ENCODE measurements around the gene SH2B3.

Gene SH2B3

DNA sequence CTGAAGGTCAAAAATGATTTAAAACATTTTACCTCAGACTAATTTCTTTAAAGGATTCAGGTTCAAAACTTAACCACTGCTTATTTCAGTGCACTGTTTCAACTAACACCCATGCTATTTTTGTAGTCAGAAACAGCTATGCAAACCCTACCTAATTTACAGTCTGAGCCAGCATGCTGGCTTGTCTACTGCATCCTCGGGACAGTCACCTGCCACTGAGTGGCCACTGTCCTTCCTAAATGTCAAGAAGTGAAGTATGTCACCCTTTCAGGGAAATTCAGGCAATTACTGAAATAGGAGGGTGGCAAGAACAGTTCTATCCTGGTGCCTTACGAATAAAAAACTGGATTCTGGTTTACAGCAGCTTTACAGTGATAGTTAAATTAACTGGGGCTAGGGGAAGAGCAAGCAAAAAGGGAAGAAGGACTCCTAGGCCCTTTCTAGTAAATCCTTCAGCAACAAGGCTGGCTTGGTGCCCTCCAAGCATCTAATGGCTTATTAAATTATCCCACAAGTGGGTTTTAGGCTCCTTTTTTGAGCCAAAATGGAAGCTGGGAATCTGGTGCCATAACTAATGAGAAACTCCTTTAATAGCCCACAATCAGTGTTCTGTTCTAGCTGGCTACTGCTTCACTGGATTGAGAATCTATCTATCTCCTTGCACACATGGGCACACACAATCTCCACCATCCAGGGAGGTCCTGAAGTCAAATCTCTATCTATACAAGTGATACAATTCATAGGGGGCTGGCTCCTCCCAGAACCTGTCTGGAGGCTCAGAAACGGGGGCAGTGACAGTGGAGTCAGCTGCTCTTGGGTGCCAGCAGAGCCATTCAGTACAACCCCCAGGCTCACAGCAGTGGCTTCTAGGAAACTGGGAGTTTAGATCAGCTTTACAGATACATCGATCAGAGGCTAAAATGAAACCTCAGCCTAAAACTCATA is 43.4 kb downstream of the SH2B3 start:
- Histone ChIP-seq H3K36me3 (peaks cover 50% of the 10 kb centered on the region), H3K4me3 (ENCODE audit: low read depth, low read length) (no peak overlapping the region), H3K9me3 (ENCODE audit: severe bottlenecking) (no peaks in the 10 kb centered on the region), H3K27me3 (ENCODE audit: insufficient read depth, low read depth, severe bottlenecking) (no peaks in the 10 kb centered on the region), H3K27ac (no peak overlapping the region)
- TF ChIP-seq, protein P1, sequence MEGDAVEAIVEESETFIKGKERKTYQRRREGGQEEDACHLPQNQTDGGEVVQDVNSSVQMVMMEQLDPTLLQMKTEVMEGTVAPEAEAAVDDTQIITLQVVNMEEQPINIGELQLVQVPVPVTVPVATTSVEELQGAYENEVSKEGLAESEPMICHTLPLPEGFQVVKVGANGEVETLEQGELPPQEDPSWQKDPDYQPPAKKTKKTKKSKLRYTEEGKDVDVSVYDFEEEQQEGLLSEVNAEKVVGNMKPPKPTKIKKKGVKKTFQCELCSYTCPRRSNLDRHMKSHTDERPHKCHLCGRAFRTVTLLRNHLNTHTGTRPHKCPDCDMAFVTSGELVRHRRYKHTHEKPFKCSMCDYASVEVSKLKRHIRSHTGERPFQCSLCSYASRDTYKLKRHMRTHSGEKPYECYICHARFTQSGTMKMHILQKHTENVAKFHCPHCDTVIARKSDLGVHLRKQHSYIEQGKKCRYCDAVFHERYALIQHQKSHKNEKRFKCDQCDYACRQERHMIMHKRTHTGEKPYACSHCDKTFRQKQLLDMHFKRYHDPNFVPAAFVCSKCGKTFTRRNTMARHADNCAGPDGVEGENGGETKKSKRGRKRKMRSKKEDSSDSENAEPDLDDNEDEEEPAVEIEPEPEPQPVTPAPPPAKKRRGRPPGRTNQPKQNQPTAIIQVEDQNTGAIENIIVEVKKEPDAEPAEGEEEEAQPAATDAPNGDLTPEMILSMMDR (IDR thresholded peaks at IDR 0.05; ENCODE audit: low read depth, low read length) = no peak
- DNase-seq = no peak

GRCh38 chr12:111450676-111451075 is 45.0 kb downstream of the SH2B3 start:
- TF ChIP-seq, protein P1 (IDR thresholded peaks at IDR 0.05; ENCODE audit: low read depth, low read length) = no peak
- Histone ChIP-seq H3K36me3 (peaks cover 52% of the 10 kb centered on the region), H3K27ac (no peak overlapping the region), H3K9me3 (ENCODE audit: severe bottlenecking) (no peaks in the 10 kb centered on the region), H3K4me3 (ENCODE audit: low read depth, low read length) (no peak overlapping the region), H3K27me3 (ENCODE audit: insufficient read depth, low read depth, severe bottlenecking) (no peaks in the 10 kb centered on the region)
- DNase-seq = no peak

GRCh38 chr12:111451232-111451631 is 45.5 kb downstream of the SH2B3 start:
- H3K36me3 ChIP-seq = peaks cover 56% of the 10 kb centered on the region
- no peak for DNase-seq
- no peak overlapping the region for H3K4me3 ChIP-seq (ENCODE audit: low read depth, low read length)
- TF ChIP-seq, protein P1 (IDR thresholded peaks at IDR 0.05; ENCODE audit: low read depth, low read length) = no peak
- H3K27ac ChIP-seq = no peak overlapping the region
- H3K27me3 ChIP-seq (ENCODE audit: insufficient read depth, low read depth, severe bottlenecking) = no peaks in the 10 kb centered on the region
- no peaks in the 10 kb centered on the region for H3K9me3 ChIP-seq (ENCODE audit: severe bottlenecking)

DNA sequence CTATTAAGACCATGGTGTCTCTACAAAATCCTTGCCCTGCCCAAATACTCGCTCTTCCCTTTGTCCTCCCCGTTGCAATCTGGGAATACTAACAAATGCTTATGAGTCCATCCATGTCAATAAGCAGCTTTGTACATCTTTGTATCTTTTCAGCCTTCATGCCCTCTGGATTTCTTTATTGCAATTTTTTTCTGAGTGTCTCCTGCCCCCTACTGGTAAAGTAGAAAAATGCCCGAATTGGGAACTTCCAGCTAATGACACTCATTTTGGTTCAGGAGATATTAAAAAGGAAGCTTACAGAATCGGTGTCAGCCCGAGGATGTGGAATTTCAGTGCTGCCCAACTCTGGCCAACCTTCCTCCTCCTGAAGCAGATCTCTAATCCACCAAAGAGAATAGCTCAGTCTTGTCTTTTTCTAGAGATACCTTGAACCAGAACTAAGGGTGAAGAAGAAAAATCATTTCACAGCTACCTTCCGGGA is 46.0 kb downstream of the SH2B3 start:
- Histone ChIP-seq H3K4me3 (ENCODE audit: low read depth, low read length) (no peak overlapping the region), H3K9me3 (ENCODE audit: severe bottlenecking) (no peaks in the 10 kb centered on the region), H3K27ac (no peak overlapping the region), H3K36me3 (peaks cover 59% of the 10 kb centered on the region), H3K27me3 (ENCODE audit: insufficient read depth, low read depth, severe bottlenecking) (no peaks in the 10 kb centered on the region)
- TF ChIP-seq, protein P1 (IDR thresholded peaks at IDR 0.05; ENCODE audit: low read depth, low read length) = peak; percentile 47
- no peak for DNase-seq

DNA sequence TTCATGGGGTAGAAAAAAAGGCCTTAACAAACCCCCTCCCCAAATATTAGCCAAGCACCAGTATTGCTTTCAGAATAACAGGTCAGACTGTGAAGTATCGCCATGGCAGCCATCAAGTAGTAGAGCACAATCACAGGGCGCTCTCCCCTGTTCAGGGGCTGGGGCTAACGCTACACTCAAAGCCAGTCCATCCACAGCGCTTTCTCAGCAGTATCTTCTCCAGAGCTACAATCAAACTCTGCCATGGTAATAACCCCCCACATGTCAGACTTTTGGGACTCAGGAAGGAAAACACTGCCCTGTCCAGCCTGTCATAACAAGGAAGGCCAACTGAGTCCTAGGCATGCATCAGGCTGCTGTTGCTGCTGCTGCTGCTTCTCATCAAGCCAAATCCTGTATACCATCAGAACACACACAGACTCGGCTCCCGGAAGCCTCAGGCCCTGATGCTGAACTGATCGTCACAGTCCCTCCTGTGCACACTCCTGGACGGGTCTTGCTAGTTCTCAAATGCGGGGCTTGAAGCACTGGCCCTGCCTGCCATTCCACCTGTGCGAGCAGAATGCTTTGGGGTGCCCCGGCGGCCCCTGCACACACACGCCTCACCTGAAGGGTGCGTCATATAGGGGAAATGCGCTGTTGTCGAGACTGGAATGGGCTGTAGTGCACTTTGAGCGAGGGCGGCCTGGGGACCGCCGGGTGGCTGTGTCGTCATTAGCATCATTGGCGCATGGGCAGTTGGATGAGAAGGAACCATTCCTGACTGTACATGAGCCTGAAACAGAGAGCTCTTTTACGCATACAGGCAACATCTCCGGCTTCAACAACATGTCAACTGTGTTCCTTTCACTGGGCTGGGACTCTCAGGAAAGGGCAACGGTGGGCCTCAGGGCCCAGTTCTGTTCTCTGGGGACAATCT is 47.6 kb downstream of the SH2B3 start:
- H3K36me3 ChIP-seq = peaks cover 54% of the 10 kb centered on the region
- TF ChIP-seq, protein P1 (IDR thresholded peaks at IDR 0.05; ENCODE audit: low read depth, low read length) = no peak
- no peak for DNase-seq
- no peaks in the 10 kb centered on the region for H3K27me3 ChIP-seq (ENCODE audit: insufficient read depth, low read depth, severe bottlenecking)
- H3K27ac ChIP-seq = no peak overlapping the region
- no peaks in the 10 kb centered on the region for H3K9me3 ChIP-seq (ENCODE audit: severe bottlenecking)
- H3K4me3 ChIP-seq (ENCODE audit: low read depth, low read length) = no peak overlapping the region

Measured in WERI-Rb-1 (cell line).